Measurements from ENCODE around the gene BCO2.

DNA sequence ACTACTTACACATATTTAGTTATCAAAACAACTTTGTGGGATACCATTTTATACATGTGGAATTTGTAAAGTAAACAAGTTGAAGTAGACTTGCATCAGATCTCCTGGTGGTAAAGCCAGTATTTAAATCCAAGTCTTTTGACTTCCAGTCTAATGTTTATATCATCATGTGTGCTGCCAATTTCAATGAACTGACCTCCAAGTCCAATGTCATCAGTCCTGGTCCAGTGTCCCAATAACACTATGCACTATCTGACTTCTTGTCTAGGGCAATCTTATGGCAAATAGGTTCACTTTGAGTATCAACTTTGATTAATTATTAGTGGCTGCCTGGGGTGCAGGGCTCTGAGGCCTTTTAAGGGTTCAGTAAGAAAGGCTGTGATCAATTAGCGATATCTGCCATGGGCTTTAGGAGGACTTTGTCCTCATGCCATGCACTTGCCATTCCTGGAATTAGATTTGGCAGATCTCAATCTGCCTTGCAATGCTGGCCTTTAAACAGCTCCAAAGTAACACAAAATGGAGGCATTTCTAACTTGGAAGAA is 41.3 kb downstream of the BCO2 start:
- TF ChIP-seq, protein P1, sequence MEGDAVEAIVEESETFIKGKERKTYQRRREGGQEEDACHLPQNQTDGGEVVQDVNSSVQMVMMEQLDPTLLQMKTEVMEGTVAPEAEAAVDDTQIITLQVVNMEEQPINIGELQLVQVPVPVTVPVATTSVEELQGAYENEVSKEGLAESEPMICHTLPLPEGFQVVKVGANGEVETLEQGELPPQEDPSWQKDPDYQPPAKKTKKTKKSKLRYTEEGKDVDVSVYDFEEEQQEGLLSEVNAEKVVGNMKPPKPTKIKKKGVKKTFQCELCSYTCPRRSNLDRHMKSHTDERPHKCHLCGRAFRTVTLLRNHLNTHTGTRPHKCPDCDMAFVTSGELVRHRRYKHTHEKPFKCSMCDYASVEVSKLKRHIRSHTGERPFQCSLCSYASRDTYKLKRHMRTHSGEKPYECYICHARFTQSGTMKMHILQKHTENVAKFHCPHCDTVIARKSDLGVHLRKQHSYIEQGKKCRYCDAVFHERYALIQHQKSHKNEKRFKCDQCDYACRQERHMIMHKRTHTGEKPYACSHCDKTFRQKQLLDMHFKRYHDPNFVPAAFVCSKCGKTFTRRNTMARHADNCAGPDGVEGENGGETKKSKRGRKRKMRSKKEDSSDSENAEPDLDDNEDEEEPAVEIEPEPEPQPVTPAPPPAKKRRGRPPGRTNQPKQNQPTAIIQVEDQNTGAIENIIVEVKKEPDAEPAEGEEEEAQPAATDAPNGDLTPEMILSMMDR (IDR thresholded peaks at IDR 0.05): no peak
- TF ChIP-seq EP300 (IDR thresholded peaks at IDR 0.05) (no peak), POLR2A (IDR thresholded peaks at IDR 0.05) (no peak)
